Measurements from ENCODE around the gene TAGLN2.
"Not testable (repeated sequence)": the region's sequence is repeated elsewhere in the genome, so short reads cannot be mapped to it uniquely, and the experiment has no call there.

Gene TAGLN2

DNA sequence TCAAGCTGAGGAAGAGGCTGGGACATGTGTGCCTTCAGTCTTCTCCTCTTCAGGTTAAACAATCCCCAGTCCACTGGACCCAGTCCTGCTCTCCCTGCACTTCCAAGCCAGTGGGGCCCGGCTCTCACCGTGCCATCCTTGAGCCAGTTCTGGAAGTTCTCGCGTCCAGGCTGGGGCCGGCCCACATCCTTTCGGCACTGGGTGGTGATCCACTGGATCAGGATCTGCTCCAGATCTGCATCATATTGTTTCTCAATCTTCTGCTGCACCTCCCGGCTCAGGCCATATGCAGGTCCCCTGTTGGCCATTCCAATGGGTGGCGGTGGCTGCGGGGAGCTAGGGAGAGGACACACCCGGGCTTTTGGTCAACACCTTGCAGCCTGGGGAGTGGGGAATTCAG is 5.1 kb downstream of the TAGLN2 start:
- DNase-seq: no peak

DNA sequence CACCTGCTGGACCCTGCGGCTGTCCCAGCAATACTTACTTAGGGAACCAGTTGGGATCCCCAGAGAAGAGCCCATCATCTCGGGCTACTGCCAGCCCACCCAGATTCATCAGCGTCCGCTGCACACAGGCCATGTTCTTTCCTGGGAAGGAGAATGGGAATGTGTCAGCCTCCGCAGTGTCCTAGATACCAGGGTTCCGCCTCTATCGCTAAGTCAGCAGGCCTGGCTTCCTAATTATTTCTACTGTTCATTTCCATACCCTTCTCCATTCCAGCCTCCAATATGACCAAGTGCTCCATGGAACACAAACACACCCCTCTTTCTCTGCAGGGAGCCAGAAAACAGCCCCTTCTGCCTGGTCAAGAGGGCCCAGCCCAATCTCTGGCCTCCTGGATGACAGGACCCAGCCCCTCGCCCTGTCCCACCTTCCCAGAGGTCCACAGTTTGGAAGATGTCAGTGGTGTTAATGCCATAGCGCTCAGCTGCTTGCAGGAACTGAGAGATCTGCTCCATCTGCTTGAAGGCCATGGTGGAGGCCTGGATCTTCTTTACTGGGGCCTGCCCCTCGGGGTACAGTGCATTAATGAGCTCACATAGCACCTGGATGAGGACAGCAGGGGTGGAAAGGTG is 6.0 kb downstream of the TAGLN2 start:
- no peak for DNase-seq

DNA sequence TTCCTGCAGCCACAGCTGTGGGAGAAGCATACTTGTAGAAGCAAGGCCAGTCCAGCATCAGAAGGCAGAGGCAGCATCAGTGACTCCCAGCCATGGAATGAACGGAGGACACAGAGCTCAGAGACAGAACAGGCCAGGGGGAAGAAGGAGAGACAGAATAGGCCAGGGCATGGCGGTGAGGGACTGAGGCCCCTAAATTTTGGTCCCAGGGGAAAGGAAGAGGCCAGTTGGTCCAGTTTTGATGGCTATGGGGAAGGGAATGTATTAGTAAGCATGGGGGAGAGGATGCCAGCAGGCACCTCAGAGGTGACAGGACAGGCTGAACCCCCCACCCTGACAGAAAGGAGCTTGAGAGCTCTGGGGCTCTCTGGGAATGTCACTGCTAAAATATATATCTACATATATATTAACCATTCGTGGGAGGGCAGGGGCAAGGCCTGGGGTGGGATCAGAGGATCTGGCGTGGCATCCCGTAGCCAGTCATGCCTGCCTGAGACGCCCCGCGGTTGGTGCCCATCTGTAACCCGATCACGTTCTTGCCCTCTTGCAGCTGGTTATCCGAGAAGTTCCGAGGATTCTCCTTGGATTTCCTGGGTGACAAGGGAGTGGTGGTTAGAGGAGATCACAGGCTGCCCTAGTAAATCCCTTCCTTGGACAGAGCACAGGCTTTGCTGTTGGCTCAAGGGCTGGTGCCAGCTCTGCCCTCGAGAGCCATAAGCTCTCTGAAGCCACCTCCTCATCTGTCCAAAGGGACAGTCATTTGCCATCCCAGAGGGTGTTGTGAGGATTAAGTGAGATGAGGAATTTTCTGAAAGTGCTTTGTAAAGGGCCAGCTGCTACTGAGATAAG is 6.7 kb downstream of the TAGLN2 start:
- DNase-seq: no peak

DNA sequence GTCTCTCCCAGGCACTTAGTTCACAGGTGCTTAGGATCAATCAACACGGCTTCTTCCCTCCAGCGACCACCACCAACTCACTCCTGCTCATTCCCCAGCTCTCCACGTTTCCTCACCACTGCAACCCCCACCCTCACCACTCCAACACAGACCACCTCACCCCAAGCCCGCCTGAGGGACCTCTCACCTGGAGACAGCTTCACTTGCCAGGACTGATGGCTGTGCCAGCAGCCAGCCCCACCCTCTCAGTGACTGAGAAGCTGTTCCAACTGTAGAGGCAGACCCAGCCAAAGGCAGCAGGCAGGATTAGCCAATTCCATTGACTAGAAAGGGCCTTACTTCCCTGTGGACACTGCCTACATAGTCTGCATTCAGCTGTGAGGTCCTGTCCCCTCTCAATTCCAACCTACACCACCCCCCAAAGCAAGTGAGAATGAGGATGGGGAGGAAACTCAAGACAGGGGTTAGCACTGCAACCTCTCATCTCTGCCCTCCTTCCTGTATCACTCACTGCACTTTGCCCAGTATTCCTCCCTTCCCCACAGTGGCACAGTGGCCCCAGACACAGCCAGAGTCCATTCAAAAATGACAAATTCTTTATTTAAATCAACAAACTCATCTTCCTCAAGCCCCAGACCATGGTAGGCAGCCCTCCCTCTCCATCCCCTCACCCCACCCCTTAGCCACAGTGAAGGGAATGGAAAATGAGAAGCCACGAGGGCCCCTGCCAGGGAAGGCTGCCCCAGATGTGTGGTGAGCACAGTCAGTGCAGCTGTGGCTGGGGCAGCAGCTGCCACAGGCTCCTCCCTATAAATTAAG is 7.6 kb downstream of the TAGLN2 start:
- DNase-seq: no peak

DNA sequence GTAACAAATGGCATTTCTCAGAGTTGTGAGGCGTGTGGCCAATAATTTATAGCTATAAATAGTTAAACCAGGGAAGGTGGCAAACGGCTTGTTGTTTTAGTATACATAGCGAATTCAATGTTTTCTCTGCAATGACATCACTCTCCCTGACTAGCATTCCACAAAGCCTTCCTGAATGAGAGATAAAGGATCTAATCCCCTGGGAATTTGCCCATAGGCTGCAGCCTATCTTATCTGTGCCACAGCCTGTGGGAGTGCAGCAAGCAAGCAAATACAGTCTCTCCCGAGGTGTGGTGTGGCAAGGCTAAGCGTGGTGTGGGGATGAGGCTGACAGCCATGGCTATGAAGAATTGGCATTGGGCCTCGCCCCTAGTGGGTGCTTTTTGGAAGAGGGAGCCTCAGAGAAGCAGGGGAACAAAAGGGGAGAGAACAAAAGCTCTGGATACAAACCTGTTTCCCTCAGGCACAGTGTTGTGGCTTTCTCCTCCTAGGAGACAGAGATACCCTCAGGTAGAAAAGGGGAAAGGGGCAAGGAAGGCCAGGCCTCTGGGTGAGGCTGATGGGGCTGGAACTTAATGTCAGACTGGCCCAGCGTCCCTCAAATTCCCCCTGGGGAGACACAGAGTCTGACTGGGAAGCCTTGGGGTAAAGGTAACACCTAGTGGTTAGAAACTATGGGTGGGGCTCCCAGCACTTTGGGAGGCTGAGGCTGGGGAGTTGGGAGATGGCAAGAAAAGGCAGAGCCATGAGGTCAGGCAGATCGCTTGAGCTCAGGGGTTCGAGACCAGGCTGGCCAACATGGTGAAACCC is 8.9 kb downstream of the TAGLN2 start:
- no peak for DNase-seq

DNA sequence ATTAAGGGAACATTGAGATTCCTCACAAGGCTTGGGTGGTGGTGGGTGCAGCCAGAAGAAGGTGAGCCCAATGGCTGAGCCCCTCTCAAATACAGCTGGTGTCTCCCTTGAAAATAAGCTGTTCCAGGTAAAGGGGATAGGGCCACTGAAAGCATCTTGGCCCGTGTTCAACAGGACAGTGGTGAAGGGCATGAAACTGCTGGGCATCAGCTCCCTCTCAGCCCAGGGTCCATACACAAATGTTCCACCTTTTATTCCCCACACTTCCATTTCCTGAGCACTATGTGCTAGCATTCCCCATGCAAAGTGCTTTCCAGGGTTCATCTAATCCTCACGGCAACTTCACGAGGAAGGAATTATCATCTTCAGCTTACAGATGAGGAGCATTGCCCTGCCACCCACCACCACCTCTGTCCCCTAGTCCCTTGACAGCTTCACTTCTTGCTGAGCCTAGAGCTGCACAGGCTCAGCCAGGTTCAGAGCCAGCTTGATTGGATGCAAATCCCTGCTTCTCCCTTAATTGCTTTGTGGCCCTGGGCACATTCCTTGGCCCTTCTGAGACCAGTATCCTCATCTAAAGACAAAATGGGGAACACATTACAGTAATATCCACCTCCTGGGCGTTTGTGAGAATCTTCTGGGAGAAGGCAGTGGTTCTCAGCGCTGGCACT is 9.6 kb downstream of the TAGLN2 start:
- DNase-seq: no peak

DNA sequence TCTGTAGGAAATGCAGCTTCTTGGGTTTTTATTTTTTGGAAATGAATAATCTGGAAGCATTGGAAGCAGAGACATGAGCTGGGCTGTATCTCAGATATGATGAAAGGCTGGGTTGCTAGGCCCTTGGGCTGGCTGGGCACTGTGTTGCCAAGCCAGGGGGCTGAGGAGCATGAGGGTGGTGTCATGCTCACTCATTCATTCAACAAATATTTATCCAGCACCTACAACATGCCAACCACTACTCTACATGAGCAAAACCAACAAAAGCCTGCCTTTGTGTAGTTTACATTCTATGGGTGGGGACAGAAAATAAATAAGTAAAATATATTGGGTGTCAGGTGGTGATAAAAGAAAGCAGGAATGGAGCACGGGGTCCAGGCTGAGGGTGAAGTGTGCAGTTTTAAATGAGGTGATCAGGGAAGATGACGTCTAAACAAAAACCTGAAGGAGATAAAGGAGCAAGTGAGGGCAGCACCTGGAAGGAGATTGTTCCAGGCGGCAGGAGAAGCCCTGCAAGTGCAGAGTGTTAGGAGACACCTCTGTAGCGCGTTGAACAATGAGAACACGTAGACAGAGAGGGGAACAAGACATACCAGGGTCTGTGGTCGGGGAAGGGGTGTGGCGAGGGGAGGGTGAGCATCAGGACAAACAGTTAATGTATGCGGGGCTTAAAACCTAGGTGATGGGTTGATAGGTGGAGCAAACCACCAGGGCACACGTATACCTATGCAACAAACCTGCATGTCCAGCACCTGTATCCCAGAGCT is 10.9 kb downstream of the TAGLN2 start:
- DNase-seq: no peak

DNA sequence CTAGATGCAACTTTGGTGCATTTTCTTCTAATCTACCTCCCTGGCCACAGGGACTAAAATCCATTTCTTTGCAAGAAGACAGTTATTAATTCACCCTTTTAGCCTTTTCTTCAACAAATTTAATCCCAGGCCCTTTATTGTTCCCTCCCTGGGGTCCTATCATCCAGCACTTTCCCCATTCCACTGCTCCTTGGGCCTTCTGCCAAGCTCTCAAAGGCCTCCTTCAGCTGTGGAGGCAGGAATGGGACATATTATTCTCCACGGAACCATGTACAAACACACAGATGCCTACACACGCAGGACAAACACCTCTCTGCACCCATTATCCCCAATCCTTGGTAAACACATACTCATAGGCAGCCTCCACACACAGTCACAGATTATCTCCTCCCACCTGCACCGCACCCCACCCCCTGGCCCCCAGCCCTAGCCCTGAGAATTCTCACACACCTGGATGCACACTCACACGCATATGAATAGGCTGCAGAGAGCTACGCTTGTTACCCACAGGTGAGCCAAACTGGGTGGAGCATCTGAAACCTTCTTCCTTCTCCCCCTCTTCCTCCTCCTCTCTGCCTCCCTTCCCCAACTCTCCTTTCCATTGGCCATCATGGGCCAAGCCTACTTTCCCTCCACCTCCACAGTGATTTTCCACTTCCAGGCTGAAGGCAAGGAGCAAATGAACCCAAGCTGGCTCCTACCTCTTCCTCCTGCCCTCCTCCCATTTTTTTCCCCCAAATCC is 11.7 kb downstream of the TAGLN2 start:
- DNase-seq: no peak

DNA sequence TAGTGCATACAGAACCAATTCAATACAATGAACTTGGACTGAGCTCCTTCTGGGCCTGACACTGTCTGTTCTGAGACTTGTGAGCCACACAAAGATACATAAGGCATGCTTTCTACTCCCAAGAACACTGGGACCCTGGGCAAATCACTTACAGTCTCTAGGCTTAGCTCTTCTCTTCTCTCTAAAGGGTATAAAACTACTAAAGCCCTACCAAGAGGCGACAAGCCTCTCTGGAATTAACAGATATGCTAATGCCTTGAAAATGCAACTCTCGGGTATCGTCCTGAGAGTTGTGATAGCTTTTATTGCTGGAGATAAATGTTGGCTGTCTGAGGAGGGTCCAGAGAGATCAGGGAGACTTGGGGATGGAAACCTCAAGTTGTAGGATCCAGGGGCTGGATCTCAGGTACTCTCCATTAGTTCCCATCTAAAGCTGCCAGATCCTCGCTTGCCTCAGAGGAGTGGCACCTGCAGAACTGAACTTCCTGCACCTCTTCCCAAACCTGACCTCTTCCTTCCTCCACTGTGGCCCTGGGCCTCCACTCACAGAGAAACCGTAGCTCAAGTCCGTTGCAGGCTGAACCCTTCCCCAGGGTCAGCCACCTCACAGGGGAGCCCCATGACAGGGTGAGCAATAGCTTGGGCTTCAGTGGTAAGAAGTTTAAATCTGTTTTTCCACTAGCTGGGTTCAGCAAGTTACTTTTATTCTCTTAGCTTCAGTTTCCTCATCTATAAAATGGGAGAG is 13.8 kb downstream of the TAGLN2 start:
- no peak for DNase-seq

DNA sequence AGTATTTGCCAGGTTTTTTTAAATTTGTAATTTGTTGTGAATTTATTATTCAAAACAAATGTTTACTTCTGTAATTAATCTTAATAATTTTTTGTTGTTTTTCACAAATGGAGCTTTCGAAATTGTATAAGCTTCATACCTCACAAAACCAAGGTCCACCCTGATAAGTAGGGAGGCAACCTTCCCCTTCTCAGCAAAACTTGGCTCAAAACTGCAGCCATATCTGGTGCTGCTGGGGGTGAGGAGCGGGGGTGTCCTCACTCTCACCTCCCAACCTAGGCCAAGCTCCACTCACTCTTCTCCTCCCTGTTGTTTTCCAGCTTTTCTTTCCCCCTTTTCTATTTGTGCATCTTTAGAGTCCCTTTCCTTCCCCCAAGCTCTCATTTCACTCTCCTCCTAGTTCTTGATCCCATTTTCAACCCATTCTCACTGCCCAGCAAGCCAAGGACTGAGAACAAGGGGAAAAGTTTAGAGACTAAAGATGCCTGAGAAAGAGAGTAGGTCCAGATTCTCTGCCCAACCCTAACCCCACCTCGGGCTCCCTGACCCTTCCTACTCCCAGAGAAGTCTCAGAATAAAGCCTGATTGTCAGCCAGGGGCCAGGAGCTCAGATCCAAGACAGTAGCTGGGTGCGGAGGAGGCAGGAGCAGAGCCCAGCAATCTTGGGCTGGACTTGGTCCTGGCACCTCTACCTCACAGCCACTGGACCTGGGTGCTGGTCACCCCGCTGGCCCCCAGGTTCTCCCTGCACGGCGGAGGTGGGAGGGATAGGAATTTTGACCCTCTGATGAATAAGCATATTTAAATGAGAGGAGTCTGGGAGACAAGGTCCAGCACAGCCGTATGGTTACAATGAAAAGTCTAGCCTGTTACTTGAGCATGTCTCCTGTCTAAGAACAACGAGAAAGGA is 17.0 kb downstream of the TAGLN2 start:
- DNase-seq: no peak

DNA sequence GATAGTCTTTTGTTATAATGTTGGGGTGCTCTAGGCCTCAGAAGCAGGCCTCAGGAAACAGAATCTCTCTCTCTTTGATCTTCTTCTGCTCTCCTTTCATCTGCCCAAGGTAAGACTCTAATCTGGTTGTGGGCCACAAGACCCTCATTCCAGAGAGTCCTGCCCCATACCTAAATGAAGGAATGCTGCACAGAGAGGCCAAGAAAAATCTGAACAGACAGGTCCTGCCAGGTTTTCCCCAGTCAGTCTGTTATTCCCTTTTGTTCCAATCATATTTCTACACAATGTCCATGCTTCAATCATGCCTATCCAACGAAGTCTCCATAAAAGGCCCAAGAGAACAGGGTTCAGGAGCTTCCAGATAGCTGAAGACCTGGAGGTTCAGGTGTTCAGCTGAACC is 18.3 kb downstream of the TAGLN2 start:
- DNase-seq: no peak

DNA sequence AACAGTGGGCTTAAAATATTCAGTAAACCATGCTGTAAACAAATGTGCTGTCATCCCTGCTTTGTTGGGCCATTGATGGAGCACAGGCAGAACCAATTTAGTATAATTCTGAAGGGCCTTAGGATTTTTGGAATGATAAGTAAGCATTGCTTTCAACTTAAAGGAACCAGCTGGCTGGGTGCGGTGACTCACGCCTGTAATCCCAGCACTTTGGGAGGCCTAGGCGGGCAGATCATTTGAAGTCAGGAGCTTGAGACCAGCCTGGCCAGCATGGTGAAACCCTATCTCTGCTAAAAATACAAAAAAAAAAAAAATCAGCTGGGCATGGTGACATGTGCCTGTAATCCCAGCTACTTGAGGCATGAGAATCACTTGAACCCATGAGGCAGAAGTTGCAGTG is 21.3 kb downstream of the TAGLN2 start:
- DNase-seq: not testable (repeated sequence)

DNA sequence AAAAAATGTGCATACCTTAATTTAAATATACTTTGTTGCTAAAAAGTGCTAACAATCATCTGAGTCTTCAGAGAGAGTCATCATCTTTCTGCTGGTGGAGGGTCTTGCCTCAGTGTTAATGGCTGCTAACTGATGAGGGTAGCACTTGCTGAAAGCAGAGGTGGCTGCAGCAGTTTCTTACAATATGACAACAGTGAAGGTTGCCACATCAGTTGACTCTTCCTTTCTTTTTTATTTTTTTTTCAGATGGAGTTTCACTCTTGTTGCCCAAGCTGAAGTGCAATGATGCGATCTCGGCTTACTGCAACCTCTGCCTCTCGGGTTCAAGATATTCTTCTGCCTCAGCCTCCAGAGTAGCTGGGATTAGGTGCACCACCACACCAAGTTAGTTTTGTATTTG is 22.8 kb downstream of the TAGLN2 start:
- no peak for DNase-seq

DNA sequence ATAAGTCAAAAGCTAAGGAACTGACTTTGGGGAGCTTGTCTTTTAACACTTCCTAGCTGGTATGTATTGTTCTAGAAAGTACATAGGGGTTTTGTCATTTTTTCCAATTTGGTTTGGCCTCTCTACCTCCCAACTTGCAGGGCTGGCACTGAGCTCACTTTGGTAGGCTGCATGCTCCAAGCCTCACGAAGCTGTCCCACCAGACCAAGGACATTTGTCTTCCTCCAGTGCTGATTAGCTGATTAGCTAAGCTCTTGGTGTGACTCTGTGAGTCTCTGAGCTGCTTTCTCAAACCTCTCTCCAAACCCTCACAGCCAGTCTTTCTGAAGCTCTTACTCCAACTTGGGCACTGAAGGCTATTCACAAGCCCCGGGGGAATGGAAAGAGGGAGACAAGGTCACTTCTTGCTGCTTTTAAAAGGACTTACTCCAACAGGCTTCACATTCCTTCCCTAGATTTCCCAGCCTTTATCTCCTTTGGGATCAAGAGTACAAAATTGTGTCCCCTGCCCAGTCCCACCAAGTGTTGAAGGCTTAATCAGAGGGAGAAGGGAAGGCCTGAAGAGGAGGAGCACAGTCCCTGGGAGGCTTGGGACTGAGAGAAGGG is 24.4 kb downstream of the TAGLN2 start:
- DNase-seq: no peak

DNA sequence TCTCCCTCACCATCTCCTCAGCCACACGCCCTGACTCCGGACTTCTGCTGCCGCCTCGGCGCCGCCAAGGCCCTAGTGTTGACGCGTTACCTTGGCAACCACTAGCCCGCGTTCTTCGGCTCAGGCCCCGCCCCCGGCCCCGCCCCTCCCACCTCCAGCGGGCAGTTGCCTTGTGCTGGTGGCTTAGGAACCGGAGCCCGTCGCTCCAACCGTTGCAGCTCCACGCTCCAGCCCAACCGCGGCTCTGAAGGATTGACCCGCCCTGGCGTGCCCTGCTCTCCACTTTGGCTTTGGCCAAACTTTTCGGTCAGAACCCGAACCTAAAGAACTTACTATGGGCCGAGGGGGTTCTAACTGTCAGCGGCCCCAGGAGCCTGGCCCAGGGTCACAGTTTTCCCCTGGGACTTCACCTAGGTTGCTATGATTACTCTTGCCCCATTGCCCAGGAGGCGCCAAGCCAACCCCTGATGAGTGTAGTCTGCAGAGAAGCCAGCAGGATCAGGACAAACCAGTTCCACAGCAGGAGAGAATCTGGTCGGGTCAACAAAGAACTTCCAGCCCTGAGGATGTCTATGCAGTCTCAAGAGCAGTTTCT is 25.1 kb downstream of the TAGLN2 start, which contains the start of gene CFAP45:
Gene CFAP45 (minus strand): TSS at position 80 of the 595 bp plus-strand sequence. CDS start 67 bp downstream, at position 13.
- DNase-seq: no peak

DNA sequence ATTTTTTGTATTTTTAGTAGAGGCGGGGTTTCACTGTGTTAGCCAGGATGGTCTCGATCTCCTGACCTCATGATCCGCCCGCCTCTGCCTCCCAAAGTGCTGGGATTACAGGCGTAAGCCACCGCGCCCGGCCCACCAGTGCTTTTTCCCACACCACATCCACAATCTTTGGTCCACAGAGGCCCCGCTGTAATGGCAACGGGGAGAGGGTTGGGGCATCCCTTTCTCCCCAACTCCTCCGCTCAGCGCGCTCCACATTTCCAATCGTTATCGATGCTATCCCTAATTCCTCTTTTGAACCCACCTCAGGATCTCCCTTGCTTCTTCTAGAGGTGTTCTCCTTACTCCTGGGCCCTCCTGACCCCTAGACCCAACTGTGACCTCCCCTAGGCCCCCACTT is 25.7 kb downstream of the TAGLN2 start:
- not testable (repeated sequence) for DNase-seq

DNA sequence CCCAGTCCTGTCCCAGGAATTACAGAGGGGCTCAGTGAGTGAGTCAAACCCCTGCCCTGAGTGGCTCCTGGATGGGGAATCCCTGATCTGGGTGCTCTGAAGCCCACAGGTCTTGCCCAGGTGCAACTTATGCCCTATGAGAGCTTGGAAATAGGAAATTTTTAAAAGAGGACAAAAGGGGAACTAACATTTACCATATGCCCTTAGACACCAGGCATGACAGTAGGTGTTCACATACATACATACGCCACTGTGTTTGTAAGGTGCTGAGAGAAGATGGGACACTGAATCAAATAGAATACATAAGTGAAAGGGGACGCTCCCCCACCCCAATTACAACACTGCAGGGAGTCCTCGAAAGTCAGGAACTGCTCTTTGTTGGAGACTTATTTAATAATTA is 26.8 kb downstream of the TAGLN2 start:
- DNase-seq: no peak

DNA sequence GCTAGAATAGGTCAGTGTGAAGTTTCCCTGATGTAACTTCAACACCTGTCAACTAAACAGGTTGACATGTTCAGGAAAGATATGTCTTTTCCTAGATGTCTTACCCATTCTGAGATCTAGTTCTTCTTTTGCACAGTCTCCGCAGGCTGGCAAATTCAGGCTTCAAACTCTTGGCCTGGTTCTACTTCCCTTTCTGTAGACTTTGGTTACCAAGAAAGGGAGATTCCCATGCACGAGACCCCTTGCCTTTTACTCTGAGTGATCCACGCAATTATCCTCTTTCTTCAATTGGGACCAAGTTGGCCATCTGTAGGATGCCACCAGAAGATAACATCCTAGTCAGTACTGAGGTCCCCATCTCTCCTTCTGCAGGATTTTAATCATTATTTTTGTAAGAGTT is 27.3 kb downstream of the TAGLN2 start:
- DNase-seq: no peak
